ENCODE data around the gene CCDC190. TPM values are rescaled to one million over a fixed set of nuclear protein-coding genes. Genes with fewer than 3 reads are reported as not detected.
"Not testable (repeated sequence)": the region's sequence is repeated elsewhere in the genome, so short reads cannot be mapped to it uniquely, and the experiment has no call there.

Gene CCDC190
- polyA plus RNA-seq, 12 donors, result 2.6 to 16.3 (median 7.5) TPM; not detected in 2

GRCh38 chr1:162835157-162835899 lies 25.6 kb downstream of the CCDC190 start:
- no peak for DNase-seq

GRCh38 chr1:162832470-162832869 lies 28.5 kb downstream of the CCDC190 start:
- no peak for DNase-seq

GRCh38 chr1:162829268-162829667 lies 31.7 kb downstream of the CCDC190 start:
- DNase-seq, result no peak

- no peak for DNase-seq
Observed at GRCh38 chr1:162823771-162824525, 37.0 kb downstream of the CCDC190 start.

- DNase-seq, result no peak
Observed at GRCh38 chr1:162823231-162823630, 37.7 kb downstream of the CCDC190 start.

- DNase-seq, result no peak
Observed at GRCh38 chr1:162822391-162823200, 38.4 kb downstream of the CCDC190 start.

GRCh38 chr1:162818666-162819065 lies 42.3 kb downstream of the CCDC190 start:
- DNase-seq, result not testable (repeated sequence)

- DNase-seq, result not testable (repeated sequence)
Observed at GRCh38 chr1:162818136-162818535, 42.8 kb downstream of the CCDC190 start.

- not testable (repeated sequence) for DNase-seq
Observed at GRCh38 chr1:162812357-162812756, 48.6 kb downstream of the CCDC190 start.

- not testable (repeated sequence) for DNase-seq
Observed at GRCh38 chr1:162807503-162807902, 53.5 kb downstream of the CCDC190 start.

Other genes starting within 250 kb of the CCDC190 start
- gene DDR2, start 228.7 kb downstream of the CCDC190 start, polyA plus RNA-seq (ENCODE audit: insufficient read length in 12 of 12), result 10 to 100 TPM in 11 of 12 donors, not detected in 1; 33.2 to 68.4 (median 50.7) TPM
- gene HSD17B7, start 70.5 kb downstream of the CCDC190 start, polyA plus RNA-seq (ENCODE audit: insufficient read length in 12 of 12), result 10 to 100 TPM in 7 of 12 donors, 1 to 10 TPM in 4, not detected in 1; 7.1 to 14.8 (median 11.3) TPM
- gene RGS4, start 208.2 kb upstream of the CCDC190 start, polyA plus RNA-seq (ENCODE audit: insufficient read length in 12 of 12), result 1 to 10 TPM in 10 of 12 donors, not detected in 2; 1.3 to 2.5 (median 1.8) TPM

Data from muscle of arm (tissue), 12 donors.